Dermis microvascular lymphatic vessel endothelial cell (primary cell): ENCODE results near the gene NXPE3. TPM values are rescaled to one million over a fixed set of nuclear protein-coding genes. Genes with fewer than 3 reads are reported as not detected.
"Not testable (repeated sequence)": the region's sequence is repeated elsewhere in the genome, so short reads cannot be mapped to it uniquely, and the experiment has no call there.

Experiments used
- DNase-seq, 2 donors: peaks; one replicate each; pipeline versions ENCODE4 v3.0.0 to v3.0.0-alpha.2; 2010; ENCODE audit warnings: low read depth in 2 of 2
- total RNA-seq: library from RNA; depleted of rRNA; stranded (reverse); fragments of >200 nt; gene quantifications from 2 replicates; pipeline ENCODE4 v1.2.1, GENCODE V29; 2014

NXPE3 gene
- total RNA-seq: 3.9 and 8.0 TPM in 2 replicates

DNA sequence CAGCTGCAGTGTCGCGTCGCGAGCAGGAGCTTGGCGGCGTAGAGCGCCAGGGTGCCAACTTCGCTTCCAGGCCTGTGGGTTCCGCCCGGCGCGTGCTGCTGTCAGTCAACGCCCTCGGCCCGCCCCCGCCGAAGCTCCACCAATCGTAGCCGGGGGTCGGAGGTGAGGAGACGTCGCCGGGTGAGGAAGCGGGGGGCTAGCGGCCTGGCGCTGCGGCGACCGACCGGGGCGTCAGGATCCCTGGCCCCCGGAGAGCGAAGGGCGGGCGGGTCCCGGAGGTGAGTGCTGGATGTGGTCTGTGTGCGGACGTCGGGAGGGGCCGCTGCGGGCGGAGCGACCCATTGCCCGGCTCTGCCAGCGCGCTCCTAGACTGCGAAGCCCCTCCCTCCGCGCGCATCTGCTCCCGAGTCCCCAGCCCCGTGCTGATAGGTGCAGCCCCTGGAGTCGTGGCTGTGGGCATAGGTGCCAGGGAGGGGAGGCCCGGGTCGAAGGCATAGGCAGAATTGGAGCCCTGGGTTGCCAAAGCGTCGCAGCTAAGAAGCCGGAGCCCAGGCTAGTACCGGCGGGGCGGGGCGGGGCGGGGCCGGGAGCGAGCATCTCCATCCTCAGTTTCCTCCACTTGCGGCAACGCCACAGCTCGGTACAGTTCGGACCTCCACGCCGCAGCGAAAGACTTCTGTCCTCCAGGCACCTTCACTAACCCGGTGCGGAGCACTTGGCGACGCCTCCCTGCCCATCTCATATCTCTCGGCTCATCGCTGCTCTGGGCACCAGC lies at the start of gene NXPE3:
NXPE3 (plus strand) TSS at position 165 of the 775 bp plus-strand sequence. CDS start 6,386 bp downstream, outside the sequence.
- peak; percentile 41 to 84 for DNase-seq

DNA sequence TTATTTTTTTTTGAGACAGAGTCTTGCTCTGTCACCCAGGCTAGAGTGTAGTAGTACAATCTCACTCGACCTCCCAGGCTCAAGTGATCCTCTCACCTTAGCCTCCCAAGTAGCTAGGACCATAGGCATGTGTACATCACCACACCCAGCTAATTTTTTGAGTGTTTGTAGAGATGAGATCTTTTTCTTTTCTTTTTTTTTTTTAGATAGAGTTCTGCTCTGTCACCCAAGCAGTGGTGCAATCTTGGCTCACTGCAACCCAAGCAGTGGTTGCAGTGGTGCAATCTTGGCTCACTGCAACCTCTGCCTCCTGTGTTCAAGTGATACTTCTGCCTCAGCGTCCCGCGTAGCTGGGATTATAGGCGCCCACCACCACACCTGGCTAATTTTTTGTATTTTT lies 49.4 kb upstream of the NXPE3 start:
- no peak for DNase-seq

DNA sequence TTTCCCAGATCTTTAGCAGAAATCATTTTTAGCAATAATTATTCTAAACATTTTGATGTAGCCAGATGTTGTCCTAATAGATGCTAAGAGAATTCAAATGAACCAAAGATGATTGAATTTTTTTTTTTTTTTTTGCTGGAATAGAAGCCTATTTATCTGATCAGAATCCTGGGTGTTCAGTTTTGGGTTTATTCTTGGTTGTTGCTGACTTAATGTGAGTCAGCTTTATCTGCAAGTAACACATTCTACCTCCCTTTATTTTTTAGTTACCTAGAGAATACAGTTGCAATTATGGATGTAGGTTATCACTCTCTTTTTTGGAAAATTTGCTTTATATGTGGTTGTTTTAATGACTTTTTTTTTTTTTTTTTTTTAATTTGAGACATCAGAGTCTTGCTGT lies 48.2 kb upstream of the NXPE3 start:
- no peak for DNase-seq

DNA sequence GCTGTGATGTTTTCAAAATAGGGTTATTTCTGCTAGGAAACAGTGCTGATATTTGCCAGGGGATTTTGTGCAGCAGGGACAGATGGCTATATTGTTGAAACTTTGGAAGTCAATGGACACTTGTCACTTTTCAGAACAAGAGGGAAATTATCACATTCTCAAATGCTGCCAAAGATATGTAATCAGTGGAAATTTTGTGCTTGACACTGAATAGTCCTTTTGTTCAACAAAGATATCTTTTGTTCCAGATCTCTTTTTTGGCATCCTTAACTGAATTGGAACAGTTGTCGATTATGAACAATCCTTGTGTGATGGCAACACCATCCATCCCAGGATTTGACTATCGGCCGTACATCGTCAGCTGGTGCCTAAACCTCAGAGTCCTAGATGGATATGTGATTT lies 46.8 kb upstream of the NXPE3 start:
- DNase-seq: peak in 1 of 2 donors; percentile 6

DNA sequence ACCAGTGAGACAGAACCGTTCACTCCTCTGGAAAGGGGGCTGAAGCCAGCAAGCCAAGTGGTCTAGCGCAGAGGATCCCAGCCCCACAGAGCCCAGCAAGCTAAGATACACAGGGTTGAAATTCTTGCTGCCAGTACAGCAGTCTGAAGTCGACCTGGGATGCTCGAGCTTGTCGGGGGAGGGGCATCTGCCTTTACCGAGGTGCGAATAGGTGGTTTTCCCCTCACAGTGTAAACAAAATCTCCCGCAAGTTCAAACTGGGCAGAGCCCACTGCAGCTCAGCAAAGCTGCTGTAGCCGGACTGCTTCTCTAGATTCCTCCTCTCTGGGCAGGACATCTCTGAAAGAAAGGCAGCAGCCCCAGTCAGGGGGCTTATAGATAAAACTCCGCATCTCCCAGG lies 43.2 kb upstream of the NXPE3 start:
- DNase-seq: no peak

DNA sequence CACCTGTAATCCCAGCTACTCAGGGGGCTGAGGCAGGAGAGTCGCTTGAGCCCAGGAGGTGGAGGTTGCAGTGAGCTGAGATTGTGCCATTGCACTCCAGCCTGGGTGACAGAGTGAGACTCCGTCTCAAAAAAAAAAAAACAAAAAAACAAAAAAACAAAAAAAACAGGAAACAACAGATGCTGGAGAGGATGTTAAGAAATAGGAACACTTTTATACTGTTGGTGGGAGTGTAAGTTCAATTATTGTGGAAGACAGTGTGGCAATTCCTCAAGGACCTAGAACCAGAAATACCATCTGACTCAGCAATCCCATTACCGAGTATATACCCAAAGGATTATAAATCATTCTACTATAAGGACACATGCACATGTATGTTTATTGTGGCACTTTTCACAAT lies 37.1 kb upstream of the NXPE3 start:
- not testable (repeated sequence) for DNase-seq

DNA sequence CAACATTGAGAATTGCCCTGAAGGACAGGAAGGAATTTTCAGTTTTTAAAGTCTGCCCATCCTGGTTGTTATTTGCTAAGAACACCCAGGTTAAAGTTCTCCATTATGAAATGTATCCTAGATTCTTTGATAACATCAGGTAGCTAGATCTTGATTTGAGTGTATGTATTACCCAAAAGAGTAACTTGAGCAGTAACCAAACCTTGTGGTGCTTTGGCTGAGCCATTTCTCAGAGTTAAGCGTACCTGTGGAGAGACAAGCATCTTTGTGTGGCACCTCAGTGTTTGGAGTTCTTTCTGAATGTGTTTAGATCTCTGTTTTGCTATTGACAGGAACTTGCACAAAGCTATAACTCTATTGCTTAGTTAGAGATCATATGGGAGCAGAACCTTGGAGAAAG lies 34.2 kb upstream of the NXPE3 start:
- no peak for DNase-seq

DNA sequence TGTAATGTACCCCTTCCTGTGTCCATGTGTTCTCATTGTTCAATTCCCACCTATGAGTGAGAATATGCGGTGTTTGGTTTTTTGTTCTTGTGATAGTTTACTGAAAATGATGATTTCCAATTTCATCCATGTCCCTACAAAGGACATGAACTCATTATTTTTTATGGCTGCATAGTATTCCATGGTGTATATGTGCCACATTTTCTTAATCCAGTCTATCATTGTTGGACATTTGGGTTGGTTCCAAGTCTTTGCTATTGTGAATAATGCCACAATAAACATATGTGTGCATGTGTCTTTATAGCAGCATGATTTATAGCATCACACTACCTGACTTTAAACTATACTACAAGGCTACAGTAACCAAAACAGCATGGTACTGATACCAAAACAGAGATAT lies 33.1 kb upstream of the NXPE3 start:
- DNase-seq: not testable (repeated sequence)

DNA sequence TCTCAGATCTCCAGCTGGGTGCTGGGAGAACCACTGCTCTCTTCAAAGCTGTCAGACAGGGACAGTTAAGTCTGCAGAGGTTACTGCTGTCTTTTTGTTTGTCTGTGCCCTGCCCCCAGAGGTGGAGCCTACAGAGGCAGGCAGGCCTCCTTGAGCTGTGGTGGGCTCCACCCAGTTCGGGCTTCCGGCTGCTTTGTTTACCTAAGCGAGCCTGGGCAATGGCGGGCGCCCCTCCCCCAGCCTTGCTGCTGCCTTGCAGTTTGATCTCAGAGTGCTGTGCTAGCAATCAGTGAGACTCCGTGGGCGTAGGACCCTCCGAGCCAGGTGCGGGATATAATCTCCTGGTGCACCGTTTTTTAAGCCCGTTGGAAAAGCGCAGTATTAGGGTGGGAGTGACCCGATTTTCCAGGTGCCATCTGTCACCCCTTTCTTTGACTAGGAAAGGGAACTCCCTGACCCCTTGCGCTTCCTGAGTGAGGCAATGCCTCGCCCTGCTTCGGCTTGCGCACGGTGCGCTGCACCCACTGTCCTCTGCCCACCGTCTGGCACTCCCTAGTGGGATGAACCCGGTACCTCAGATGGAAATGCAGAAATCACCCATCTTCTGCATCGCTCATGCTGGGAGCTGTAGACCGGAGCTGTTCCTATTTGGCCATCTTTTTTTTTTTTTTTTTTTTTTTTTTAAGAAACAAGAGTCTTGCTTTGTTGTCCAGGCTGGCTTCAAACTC lies 25.5 kb upstream of the NXPE3 start:
- DNase-seq: not testable (repeated sequence)

DNA sequence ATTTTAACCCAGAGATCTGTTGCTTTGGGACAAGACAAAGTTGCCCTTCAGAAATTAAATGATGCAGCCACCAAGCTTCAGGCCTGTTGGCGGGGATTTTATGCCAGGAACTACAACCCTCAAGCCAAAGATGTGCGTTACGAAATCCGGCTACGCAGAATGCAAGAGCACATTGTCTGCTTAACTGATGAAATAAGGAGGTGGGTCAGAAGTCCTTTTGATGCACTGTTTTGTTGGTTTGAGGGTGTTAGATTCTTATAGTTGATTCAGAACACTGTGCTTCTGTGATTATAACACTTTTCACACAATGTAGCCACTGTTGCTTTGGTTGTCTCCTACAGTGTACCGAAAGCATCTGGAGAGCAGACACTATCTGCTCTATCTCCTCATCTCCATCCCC lies 20.8 kb upstream of the NXPE3 start:
- no peak for DNase-seq

DNA sequence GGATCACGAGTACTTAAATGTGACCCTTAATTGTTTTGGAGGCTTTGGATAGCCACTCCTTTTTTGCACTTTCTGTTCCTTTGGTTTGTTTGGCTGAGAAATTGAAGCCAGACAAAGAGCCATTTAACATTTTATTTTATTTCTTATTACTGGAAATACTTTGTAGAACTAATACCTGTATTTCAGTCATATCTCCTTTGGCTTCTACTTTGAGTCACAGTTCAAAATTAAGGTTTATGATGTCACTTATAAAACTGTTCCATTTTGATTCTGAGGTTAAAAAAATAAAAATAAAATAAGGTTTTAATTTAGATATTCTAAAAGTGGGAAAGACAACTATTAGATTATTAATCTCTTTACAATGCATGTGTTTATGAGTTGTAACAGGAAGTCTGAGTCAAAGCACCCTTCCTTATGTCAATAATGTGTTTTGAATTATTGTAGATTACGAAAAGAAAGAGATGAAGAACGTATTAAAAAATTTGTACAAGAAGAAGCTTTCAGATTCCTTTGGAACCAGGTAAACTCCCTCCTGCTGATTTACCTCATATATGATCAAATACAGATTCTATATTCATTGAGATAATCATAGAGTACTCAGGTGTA lies 16.9 kb upstream of the NXPE3 start:
- DNase-seq: peak in 1 of 2 donors; percentile 60

DNA sequence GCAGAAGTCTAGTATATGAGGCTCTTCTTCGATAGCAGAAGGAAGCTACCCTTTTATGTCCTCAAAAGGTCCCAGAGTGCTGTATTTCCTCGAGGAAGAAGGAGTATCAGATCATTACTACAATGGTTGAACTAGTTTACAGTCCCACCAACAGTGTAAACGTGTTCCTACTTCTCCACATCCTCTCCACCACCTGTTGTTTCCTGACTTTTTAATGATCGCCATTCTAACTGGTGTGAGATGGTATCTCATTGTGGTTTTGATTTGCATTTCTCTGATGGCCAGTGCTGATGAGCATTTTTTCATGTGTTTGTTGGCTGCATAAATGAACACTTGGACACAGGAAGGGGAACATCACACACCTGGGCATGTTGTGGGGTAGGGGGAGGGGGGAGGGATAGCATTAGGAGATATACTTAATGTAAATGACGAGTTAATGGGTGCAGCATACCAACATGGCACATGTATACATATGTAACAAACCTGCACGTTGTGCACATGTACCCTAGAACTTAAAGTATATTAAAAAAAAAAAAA lies 1.2 kb upstream of the NXPE3 start:
- not testable (repeated sequence) for DNase-seq

DNA sequence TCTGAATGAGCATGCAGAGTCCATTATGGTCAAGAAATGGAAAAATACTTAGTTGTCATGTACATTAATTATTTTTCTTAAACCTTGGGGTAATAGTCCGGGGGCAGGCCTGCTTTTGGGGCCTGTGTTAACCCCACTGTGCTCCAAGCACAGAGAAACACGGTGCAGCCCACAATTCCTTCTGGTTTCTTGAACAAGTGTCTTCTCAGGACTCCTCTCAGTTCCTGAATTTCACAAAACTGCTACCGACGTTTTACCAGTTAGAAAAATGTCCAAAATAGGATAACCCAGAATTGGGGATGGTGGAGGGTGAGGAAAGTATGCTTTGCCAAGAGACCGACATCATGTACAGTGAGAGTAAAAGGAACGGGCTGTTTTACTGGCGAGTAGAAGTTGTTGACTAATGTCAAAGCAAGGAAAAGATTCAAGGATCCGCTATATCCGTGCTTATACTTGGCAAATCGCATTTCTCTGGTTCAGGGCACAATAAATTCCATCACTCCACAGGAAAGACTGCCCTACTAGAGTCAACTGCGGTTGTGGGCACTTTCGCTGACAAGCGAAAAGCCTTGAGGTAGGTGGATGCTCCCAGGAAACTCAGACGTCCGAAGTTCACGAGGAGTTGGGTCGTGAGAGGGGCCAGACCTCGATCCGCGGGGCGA lies 495 bp upstream of the NXPE3 start:
- no peak for DNase-seq

DNA sequence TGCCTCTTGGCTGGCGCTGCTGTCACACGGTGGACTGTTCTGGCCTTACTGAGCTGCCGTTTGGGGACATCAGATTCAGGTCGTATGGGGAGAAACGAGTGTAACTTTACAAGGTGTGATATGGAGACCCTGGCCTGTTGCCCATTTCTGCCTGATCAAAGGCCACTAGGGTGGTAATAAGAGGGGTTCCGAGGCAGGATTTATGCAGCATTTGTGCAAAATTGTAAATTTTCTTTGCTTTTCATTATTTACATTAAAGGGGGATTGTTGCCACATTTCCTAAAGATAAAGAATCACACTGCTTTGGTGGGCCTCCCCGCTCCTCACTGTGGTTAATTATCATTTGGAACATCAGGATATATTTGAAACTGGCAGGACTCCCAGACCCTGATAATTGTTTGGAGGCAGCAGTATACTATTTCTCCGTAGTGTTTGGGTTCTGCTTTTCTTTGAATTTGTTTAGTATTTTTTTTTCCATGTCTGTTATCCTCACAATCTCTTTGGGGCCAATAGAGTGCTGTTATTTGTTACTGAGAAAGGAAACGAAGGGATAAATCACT lies 891 bp downstream of the NXPE3 start:
- no peak for DNase-seq

DNA sequence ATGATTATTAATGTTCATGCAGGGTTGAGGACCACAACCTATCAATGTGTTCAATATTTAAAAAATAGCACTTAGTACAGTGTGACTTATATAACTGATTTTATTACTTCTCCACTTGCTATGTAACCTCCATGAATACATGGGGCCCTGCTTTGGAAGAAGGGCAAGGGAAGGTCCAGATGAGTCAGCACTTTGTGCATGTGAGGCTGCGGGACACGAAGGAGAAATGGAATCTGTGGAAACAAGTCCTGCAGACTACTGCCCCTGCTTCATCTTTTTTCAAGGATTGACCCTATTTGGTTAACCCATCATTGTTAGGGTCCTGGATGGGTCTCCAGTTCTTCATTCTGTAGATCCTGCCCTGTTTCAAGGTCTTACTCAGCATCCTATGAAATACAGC lies 1.6 kb downstream of the NXPE3 start:
- DNase-seq: peak in 1 of 2 donors; percentile 35

DNA sequence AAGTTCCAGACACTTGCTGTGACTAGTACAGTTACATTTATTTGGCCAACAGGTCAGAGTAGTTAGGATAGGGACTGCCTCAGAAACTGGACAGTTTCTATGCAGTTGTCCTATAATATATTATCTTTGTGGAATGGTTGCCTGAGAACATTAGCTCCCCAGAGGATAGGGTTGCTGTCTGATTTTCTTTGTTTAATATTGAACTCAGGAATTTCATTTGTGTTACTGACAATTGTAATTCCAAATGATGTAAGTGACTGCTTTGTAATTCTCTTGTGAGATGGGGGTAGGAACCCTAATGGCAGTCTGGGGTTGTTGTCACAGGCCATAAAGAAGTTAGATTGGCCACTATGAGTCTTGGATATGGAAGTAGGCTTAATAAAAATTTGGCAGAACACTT lies 2.2 kb downstream of the NXPE3 start:
- no peak for DNase-seq

DNA sequence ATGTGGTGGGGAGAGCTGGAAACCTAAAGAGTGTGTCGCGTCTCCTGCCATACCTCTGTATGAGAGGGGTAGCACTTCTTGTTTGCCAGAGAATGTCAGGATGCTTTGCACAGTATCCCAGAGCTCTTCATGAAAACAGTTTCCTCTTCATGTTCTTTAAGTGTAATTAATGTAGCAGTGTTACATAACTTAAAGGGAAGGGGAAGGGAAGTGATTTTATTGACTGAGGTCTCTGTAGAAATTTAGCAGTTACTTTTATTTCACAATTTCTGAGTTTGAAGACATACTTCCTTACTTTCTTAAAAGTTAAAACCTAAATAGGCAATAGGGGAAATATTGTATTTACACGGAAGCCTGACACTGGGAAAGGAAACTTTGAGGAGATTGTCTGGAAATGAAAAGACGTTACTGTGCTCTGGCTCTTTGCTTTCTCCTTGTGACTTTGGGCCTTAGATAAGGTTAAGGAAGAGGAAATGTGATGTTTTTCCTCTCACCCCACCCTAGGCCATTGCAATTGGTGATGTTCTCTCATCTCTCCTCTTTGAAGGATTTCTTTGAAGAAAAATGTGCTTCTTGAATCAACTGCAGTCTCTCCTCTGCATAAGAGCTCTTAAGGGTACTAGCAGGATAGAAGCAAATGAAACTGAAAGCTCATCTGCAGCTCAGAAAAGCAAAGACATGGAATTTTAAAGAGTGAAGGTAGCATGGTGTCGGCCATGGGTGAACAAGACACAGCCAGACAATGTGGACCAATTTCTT lies 6.0 kb downstream of the NXPE3 start:
- no peak for DNase-seq

DNA sequence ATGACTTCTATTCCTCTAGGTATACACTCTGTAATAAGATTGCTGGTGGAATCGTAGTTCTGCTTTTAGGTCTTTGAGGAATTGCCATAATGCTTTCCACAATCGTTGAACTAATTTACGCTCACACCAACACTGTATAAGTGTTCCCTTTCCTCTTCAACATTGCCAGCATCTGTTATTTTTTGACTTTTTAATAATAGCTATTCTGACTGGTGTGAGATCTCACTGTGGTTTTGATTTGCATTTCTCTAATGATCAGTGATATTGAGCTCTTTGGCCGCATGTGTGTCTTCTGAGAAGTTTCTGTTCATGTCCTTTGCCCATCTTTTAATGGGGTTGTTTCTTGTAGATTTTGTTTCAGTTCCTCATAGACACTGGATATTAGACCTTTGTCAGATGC lies 12.8 kb downstream of the NXPE3 start:
- DNase-seq: no peak

DNA sequence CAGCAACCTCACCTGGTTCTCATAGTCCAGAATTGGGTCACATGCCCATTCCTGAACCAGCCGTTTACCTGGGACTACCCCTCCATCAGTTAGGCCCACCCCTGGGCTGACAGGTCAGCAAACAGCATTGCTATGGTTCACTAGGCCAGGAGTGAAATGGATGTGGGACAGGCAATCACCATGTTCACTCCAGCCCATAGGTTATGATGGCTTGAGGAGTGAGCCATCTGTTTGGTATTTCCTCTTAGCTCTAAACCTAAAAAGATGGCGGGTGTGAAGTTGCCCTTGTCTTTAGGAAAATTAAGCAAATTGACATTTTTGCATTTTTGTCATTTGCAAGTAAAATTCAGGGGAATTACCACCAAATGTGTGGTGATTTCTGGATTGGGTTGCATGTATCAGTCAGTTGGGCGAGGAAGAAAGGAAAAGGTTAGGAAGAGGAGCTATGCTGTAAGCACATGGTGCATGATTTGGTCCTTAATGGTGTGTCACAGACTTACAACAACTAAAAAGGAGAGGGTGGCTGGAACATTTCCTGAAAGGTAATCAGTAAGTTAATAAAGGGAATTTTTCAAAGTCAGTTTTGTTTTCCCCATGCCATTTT lies 17.2 kb downstream of the NXPE3 start:
- DNase-seq: no peak

DNA sequence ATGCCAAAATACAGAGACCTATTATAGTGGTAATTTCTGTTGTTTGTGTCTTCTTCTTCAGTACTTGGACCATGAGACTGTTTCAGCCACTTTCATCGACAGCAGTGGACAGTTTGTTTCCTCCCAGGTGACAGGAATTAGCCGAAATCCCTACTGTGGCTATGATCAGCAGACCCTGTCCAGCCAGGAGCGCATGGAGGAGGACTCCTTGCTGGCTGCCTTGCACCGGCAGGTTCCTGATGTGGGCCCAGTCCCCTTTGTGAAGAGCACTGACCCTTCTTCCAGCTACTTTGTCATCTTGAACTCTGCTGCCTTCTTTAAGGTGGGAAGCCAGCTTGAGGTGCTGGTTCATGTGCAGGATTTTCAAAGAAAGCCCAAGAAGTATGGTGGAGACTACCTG lies 22.2 kb downstream of the NXPE3 start:
- no peak for DNase-seq
